Left lung (tissue), 10 donors: Measurements from ENCODE around the gene LAMB1. TPM values are rescaled to one million over a fixed set of nuclear protein-coding genes. Genes with fewer than 3 reads are reported as not detected.
A peak's percentile ranks its signal among the peaks of the same experiment; 100 is the strongest.

Experiments
- ATAC-seq: fragments of 200-7000 bp; cut with Tn5 transposase; one replicate; pipeline ENCODE4 v1.9.1; 2020; ENCODE audit warnings: moderate library complexity
- DNase-seq, 4 donors: peaks; one replicate each; pipeline ENCODE4 v3.0.0-alpha.2; 2013 to 2020
- H3K27ac ChIP-seq, 2 donors: fragments of 200-600 bp; sonication (generic) in 1 of 2; one replicate each; pipeline versions ENCODE4 v1.5.0 to v1.8.0; 2020 to 2021
- H3K27me3 ChIP-seq, 2 donors: fragments of 200-600 bp; sonication (generic) in 1 of 2; one replicate each; pipeline versions ENCODE4 v1.5.0 to v1.8.0; 2020 to 2021
- H3K36me3 ChIP-seq, 2 donors: fragments of 200-600 bp; sonication (generic) in 1 of 2; one replicate each; pipeline versions ENCODE4 v1.5.0 to v1.8.0; 2020 to 2021
- H3K4me1 ChIP-seq, 2 donors: fragments of 200-600 bp; one replicate each; pipeline ENCODE4 v1.8.0; 2021
- H3K4me3 ChIP-seq, 2 donors: fragments of 200-600 bp; sonication (generic) in 1 of 2; one replicate each; pipeline versions ENCODE4 v1.5.0 to v1.8.0; 2020 to 2021; ENCODE audit warnings: mild to moderate bottlenecking in 1 of 2
- H3K9me3 ChIP-seq, 2 donors: fragments of 200-600 bp; sonication (generic) in 1 of 2; one replicate each; pipeline versions ENCODE4 v1.5.0 to v1.8.0; 2020 to 2021
- CTCF ChIP-seq, 2 donors: fragments of 200-600 bp; sonication (generic) in 1 of 2; IDR thresholded peaks; one replicate each; pipeline versions ENCODE4 v1.5.0 to v1.8.0; 2021; ENCODE audit warnings: antibody characterized with exemption in 2 of 2
- intact Hi-C, 2 donors: fragments of 100-400 bp; cut with DNase I; formaldehyde crosslinking; loops; one replicate each; pipeline versions ENCODE4 v1.11.2 to v1.14.2; 2022
- polyA plus RNA-seq, 6 donors: library from polyadenylated mRNA; unstranded; fragments of 120-200 nt; gene quantifications; one replicate each; pipeline ENCODE4 v1.2.1, GENCODE V29; 2013; ENCODE audit not compliant: insufficient read length in 6 of 6
- total RNA-seq, 2 donors: library from RNA; stranded (reverse); fragmentation: NEBNext Ultra II Directional; extraction: Animal tissue kit (Norgen Biotek cat#: 25700); gene quantifications; one replicate each; pipeline ENCODE4 v1.2.1, GENCODE V29; 2021
- donor health status: DM: no; HTN: yes; CAD: no.
- donor health status: DM: no; HTN: no; CAD: no.

LAMB1 gene
- total and polyA plus RNA-seq, 8 donors: 175 to 583 (median 505) TPM

- Histone ChIP-seq H3K9me3 (no peaks in the 10 kb centered on the region), H3K27me3 (no peaks in the 10 kb centered on the region), H3K4me1 (peaks cover 0 to 10% of the 10 kb centered on the region in 2 donors), H3K36me3 (peaks cover 0 to 40% of the 10 kb centered on the region in 2 donors), H3K27ac (no peak overlapping the region), H3K4me3 (no peak overlapping the region)
- no peak for DNase-seq
- no peak for TF ChIP-seq CTCF (IDR thresholded peaks at IDR 0.05)
- ATAC-seq: no peak
- intact Hi-C loops: no loop called here
Measured at GRCh38 chr7:107944411-107945169, 58.4 kb downstream of the LAMB1 start.

DNA sequence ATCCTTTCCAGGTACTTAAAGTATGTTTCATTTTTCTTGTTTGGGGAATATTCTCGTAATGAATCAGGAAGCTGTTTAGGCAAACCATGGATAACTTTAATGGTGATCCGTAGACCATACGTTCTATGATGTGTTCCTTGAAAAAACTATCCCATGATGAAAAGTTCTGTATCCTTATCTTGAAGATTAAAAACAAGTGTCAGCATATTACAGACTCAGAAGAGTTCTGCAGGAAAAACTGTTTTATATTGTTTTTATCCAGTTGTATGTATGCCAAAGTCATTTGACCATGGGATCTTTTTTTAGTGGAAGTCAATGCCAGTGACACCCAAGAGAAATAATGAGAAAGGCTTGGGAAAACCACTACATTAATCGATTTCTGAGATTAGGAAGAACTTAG is 59.9 kb downstream of the LAMB1 start:
- Histone ChIP-seq H3K27me3 (no peaks in the 10 kb centered on the region), H3K4me3 (no peak overlapping the region), H3K4me1 (peaks cover 0 to under 1% of the 10 kb centered on the region in 2 donors), H3K36me3 (peaks cover 0 to 48% of the 10 kb centered on the region in 2 donors), H3K9me3 (no peaks in the 10 kb centered on the region), H3K27ac (no peak overlapping the region)
- DNase-seq (no peak), ATAC-seq (no peak)
- no peak for TF ChIP-seq CTCF (IDR thresholded peaks at IDR 0.05)
- intact Hi-C loops: no loop called here

- Histone ChIP-seq H3K4me1 (peaks cover 0 to 6% of the 10 kb centered on the region in 2 donors), H3K9me3 (no peaks in the 10 kb centered on the region), H3K27me3 (no peaks in the 10 kb centered on the region), H3K27ac (no peak overlapping the region), H3K36me3 (peaks cover 0 to 48% of the 10 kb centered on the region in 2 donors), H3K4me3 (no peak overlapping the region)
- no peak for ATAC-seq
- intact Hi-C loops: no loop called here
- no peak for DNase-seq
- no peak for TF ChIP-seq CTCF (IDR thresholded peaks at IDR 0.05)
Measured at GRCh38 chr7:107940951-107941350, 62.0 kb downstream of the LAMB1 start.

DNA sequence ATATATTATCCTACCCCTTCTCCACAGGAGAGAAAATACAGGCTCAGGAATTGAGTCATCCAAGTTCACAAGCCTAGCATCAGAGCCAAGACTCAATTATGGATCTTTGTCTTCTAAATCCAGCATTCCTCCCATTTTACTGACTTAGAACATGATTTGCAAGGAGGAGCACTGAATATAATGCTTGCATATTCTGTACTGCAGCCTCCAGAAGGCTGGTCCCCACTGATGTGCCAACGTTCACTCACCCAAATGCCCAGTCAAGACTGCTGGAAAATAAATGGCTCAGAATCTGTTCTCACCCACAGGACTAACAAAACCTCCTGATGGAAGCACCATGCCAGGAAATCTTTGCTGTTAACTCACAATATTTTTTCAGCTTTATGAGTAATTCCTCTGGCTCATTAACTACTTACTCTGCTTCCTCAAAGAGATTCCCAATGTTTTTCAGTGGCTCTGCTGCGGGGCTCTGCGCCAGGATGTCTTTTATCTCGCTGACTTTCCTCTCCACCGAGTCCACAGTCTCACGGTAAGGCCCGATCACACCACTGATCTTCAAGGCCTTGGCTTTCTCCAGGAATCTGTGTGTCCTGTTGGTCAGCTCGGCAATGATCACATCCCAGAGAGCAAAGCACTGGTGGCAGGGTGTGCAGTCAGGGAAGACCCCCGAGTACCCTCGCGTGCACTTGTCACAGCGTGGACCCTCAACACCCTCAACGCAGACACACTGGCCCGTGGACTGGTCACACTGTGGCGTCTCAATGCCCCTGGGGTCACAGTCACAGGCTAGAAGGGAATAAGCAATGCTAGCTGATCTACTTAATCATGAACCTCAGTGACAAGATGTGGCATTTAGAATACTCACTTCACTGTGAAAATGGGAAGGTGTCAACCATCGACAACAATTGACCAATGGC is 63.1 kb downstream of the LAMB1 start:
- DNase-seq (no peak), ATAC-seq (peak; percentile 42)
- Histone ChIP-seq H3K36me3 (peaks cover 0 to 44% of the 10 kb centered on the region in 2 donors), H3K4me3 (no peak overlapping the region), H3K4me1 (peaks cover 0 to 6% of the 10 kb centered on the region in 2 donors), H3K27me3 (no peaks in the 10 kb centered on the region), H3K9me3 (no peaks in the 10 kb centered on the region), H3K27ac (peak overlapping the region; percentile 20 to 58)
- intact Hi-C loops: no loop called here
- no peak for TF ChIP-seq CTCF (IDR thresholded peaks at IDR 0.05)
